H9 (cell line): ENCODE measurements around the gene SLC35B1. TPM values are rescaled to one million over a fixed set of nuclear protein-coding genes. Genes with fewer than 3 reads are reported as not detected.

Experiments
- DNase-seq: peaks from one replicate; pipeline ENCODE4 v3.0.0-alpha.2; 2017
- H2AFZ ChIP-seq: one replicate; pipeline ENCODE4 v1.6.1; 2013; ENCODE audit warnings: mild to moderate bottlenecking, low read length, control low read depth, moderate library complexity
- H2AK5ac ChIP-seq: 2 replicates; pipeline ENCODE4 v1.6.1; 2013; ENCODE audit warnings: low read length, control low read depth, mixed read lengths; ENCODE audit not compliant: insufficient read length
- H2BK120ac ChIP-seq: one replicate; pipeline ENCODE4 v1.6.1; 2013; ENCODE audit warnings: low read depth, mild to moderate bottlenecking, low read length, control low read depth, inconsistent platforms; ENCODE audit not compliant: poor library complexity, severe bottlenecking
- H2BK12ac ChIP-seq: 2 replicates; pipeline ENCODE4 v1.6.1; 2013; ENCODE audit warnings: low read length, control low read depth, mixed read lengths, low read depth; ENCODE audit not compliant: insufficient read length
- H2BK15ac ChIP-seq: 2 replicates; pipeline ENCODE4 v1.6.1; 2013; ENCODE audit warnings: low read depth, low read length, control low read depth
- H2BK20ac ChIP-seq: one replicate; pipeline ENCODE4 v1.6.1; 2013; ENCODE audit warnings: low read depth, mild to moderate bottlenecking, low read length, control low read depth, inconsistent platforms; ENCODE audit not compliant: poor library complexity, severe bottlenecking
- H2BK5ac ChIP-seq: 2 replicates; pipeline ENCODE4 v1.6.1; 2013; ENCODE audit warnings: low read length, control low read depth, mixed read lengths; ENCODE audit not compliant: insufficient read length
- H3K14ac ChIP-seq: 2 replicates; pipeline ENCODE4 v1.6.1; 2013; ENCODE audit warnings: low read length, control low read depth; ENCODE audit not compliant: insufficient read depth
- H3K18ac ChIP-seq: 2 replicates; pipeline ENCODE4 v1.6.1; 2013; ENCODE audit warnings: low read depth, mild to moderate bottlenecking, mixed read lengths, low read length, control low read depth; ENCODE audit not compliant: insufficient read length
- H3K23ac ChIP-seq: 2 replicates; pipeline ENCODE4 v1.6.1; 2013; ENCODE audit warnings: low read length, control low read depth, mixed read lengths, low read depth; ENCODE audit not compliant: insufficient read length
- H3K23me2 ChIP-seq: 2 replicates; pipeline ENCODE4 v1.6.1; 2013; ENCODE audit warnings: low read depth, mild to moderate bottlenecking, mixed read lengths, low read length, control low read depth; ENCODE audit not compliant: insufficient read length, poor library complexity, severe bottlenecking
- H3K27ac ChIP-seq: 2 replicates; pipeline ENCODE4 v1.5.1; 2013; ENCODE audit warnings: low read length, control low read depth, mixed read lengths, low read depth; ENCODE audit not compliant: insufficient read length
- H3K27me3 ChIP-seq: 2 replicates; pipeline ENCODE4 v1.6.1; 2013; ENCODE audit warnings: low read length, control low read depth, inconsistent platforms; ENCODE audit not compliant: insufficient read depth
- H3K4ac ChIP-seq: 2 replicates; pipeline ENCODE4 v1.6.1; 2013; ENCODE audit warnings: low read depth, mild to moderate bottlenecking, control low read depth, inconsistent platforms, low read length, moderate library complexity
- H3K4me1 ChIP-seq: 2 replicates; pipeline ENCODE4 v1.6.1; 2013; ENCODE audit warnings: low read length, control low read depth, inconsistent platforms; ENCODE audit not compliant: insufficient read depth
- H3K4me2 ChIP-seq: 2 replicates; pipeline ENCODE4 v1.6.1; 2013; ENCODE audit warnings: low read length, control low read depth, mixed read lengths; ENCODE audit not compliant: insufficient read length, insufficient read depth
- H3K56ac ChIP-seq: 2 replicates; pipeline ENCODE4 v1.6.1; 2013; ENCODE audit warnings: low read depth, mild to moderate bottlenecking, mixed read lengths, low read length, control low read depth; ENCODE audit not compliant: insufficient read length
- H3K79me1 ChIP-seq: 2 replicates; pipeline ENCODE4 v1.6.1; 2013; ENCODE audit warnings: low read depth, mild to moderate bottlenecking, moderate library complexity, low read length, control low read depth, inconsistent platforms; ENCODE audit not compliant: insufficient read depth, poor library complexity, severe bottlenecking
- H3K79me2 ChIP-seq: 2 replicates; pipeline ENCODE4 v1.6.1; 2013; ENCODE audit warnings: low read length, control low read depth, inconsistent platforms; ENCODE audit not compliant: insufficient read depth
- H3K9ac ChIP-seq: 2 replicates; pipeline ENCODE4 v1.6.1; 2013; ENCODE audit warnings: low read length, control low read depth, mixed read lengths; ENCODE audit not compliant: insufficient read length; ENCODE audit errors: extremely low read depth
- H3K9me3 ChIP-seq: one replicate; pipeline ENCODE4 v1.6.1; 2013; ENCODE audit warnings: low read depth, low read length, inconsistent platforms; ENCODE audit not compliant: control insufficient read depth
- H3T11ph ChIP-seq: one replicate; pipeline ENCODE4 v1.6.1; 2013; ENCODE audit warnings: mild to moderate bottlenecking, low read length, control low read depth, inconsistent platforms
- H4K20me1 ChIP-seq: one replicate; pipeline ENCODE4 v1.6.1; 2013; ENCODE audit not compliant: control insufficient read depth, insufficient read length, insufficient read depth
- H4K5ac ChIP-seq: 2 replicates; pipeline ENCODE4 v1.6.1; 2013; ENCODE audit warnings: low read depth, mild to moderate bottlenecking, mixed read lengths, low read length, control low read depth; ENCODE audit not compliant: insufficient read length
- H4K8ac ChIP-seq: replicated peaks from 2 replicates; pipeline ENCODE4 v1.6.1; 2013; ENCODE audit warnings: low read length, control low read depth, mixed read lengths, low read depth; ENCODE audit not compliant: insufficient read length
- H4K91ac ChIP-seq: 2 replicates; pipeline ENCODE4 v1.6.1; 2013; ENCODE audit warnings: low read depth, mild to moderate bottlenecking, moderate library complexity, mixed read lengths, low read length, control low read depth; ENCODE audit not compliant: insufficient read length
- H3K27ac Mint-ChIP-seq, 3 experiments: 2 replicates in 2 of 3; 3 replicates in 1 of 3; pipeline ENCODE4 v1.8.0; 2020 to 2021; ENCODE audit warnings: mixed read lengths in 3 of 3, mild to moderate bottlenecking in 1 of 3, moderate library complexity in 1 of 3
- H3K27me3 Mint-ChIP-seq: 2 replicates; pipeline ENCODE4 v1.8.0; 2021; ENCODE audit warnings: low read depth, mild to moderate bottlenecking, moderate library complexity, mixed read lengths
- H3K36me3 Mint-ChIP-seq, 3 experiments: 2 replicates in 2 of 3; 3 replicates in 1 of 3; pipeline ENCODE4 v1.8.0; 2020 to 2021; ENCODE audit warnings: low read depth in 3 of 3, mixed read lengths in 3 of 3; ENCODE audit not compliant: insufficient read depth in 1 of 3
- H3K4me1 Mint-ChIP-seq, 2 experiments: 2 replicates each; pipeline ENCODE4 v1.8.0; 2020; ENCODE audit warnings: mixed read lengths in 2 of 2
- H3K4me3 Mint-ChIP-seq, 2 experiments: 2 replicates in 1 of 2; 3 replicates in 1 of 2; pipeline ENCODE4 v1.8.0; 2020 to 2021; ENCODE audit warnings: mild to moderate bottlenecking in 2 of 2, mixed read lengths in 2 of 2, moderate library complexity in 1 of 2
- H3K9me3 Mint-ChIP-seq, 2 experiments: 2 replicates in 1 of 2; 3 replicates in 1 of 2; pipeline ENCODE4 v1.8.0; 2020; ENCODE audit warnings: mild to moderate bottlenecking in 2 of 2, mixed read lengths in 2 of 2, moderate library complexity in 1 of 2
- WGBS: extraction: QIAGEN DNeasy Blood & Tissue Kit; methylation state at CpG from one replicate; pipeline ENCODE4 v1.1.7; 2013; ENCODE audit warnings: missing lambda C conversion rate, low lambda C conversion rate, mixed read lengths; ENCODE audit not compliant: insufficient read length; ENCODE audit errors: extremely low coverage; 5-methylcytosine and 5-hydroxymethylcytosine counted together
- total RNA-seq: library from RNA; stranded (reverse); gene quantifications from 2 replicates; pipeline ENCODE4 v1.2.1, GENCODE V29; 2021
- TF ChIP-seq, protein P1 (sequence below): fragments of 200-600 bp; sonication (generic); conservative IDR thresholded peaks from 3 replicates; pipeline ENCODE4 v1.8.0; 2021; ENCODE audit warnings: antibody characterized with exemption, mild to moderate bottlenecking

SLC35B1 gene
- total RNA-seq, 1 experiment from 2014 or later: 58.9 TPM

DNA sequence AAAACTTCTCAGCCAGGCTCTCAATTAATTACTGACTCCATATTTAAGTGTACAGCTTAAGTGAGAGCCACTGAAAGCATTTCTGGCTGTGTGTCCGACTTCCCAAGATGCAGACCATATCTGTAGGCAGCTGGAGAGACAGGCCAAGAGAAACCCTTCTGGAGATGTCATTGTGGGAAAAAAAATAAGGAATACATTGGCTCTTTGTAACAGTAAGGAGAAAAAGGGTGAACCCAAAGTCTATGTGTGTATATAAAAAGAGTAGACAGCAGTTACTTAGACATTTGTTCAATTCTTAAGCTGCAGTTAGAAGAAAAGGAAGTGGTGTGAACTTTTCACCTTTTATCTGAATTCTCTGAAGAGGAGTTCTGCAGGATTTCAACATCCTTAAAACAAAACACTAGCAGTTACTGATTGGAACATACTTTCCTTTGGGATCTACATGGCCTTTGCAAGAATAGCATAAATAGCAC, 34.4 kb upstream of the SLC35B1 start:
- no peak overlapping the region for H3K4me2 ChIP-seq
- no peaks in the 10 kb centered on the region for H3K23me2 ChIP-seq
- H3K4me1 ChIP-seq: no peaks in the 10 kb centered on the region
- no peak overlapping the region for H4K91ac ChIP-seq
- H3K27me3 Mint-ChIP-seq: no peaks in the 10 kb centered on the region
- peaks cover 3 to 4% (median 4%) of the 10 kb centered on the region in 3 experiments; a peak in 3 of 7 replicates for H3K36me3 Mint-ChIP-seq
- H3T11ph ChIP-seq: no peak overlapping the region
- H3K4ac ChIP-seq: no peak overlapping the region
- no peak overlapping the region for H2BK20ac ChIP-seq
- H3K79me2 ChIP-seq: peaks cover 2% of the 10 kb centered on the region; the same call in 1 of the 2 replicates
- no peak overlapping the region for H3K4me3 Mint-ChIP-seq
- no peak for DNase-seq
- WGBS: no CpG with 5 or more reads among the region's 1 CpG
- H3K56ac ChIP-seq: no peak overlapping the region
- TF ChIP-seq, protein P1, sequence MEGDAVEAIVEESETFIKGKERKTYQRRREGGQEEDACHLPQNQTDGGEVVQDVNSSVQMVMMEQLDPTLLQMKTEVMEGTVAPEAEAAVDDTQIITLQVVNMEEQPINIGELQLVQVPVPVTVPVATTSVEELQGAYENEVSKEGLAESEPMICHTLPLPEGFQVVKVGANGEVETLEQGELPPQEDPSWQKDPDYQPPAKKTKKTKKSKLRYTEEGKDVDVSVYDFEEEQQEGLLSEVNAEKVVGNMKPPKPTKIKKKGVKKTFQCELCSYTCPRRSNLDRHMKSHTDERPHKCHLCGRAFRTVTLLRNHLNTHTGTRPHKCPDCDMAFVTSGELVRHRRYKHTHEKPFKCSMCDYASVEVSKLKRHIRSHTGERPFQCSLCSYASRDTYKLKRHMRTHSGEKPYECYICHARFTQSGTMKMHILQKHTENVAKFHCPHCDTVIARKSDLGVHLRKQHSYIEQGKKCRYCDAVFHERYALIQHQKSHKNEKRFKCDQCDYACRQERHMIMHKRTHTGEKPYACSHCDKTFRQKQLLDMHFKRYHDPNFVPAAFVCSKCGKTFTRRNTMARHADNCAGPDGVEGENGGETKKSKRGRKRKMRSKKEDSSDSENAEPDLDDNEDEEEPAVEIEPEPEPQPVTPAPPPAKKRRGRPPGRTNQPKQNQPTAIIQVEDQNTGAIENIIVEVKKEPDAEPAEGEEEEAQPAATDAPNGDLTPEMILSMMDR: no peak
- H3K14ac ChIP-seq: no peak overlapping the region
- no peak overlapping the region for H4K8ac ChIP-seq
- no peak overlapping the region for H3K27ac ChIP-seq
- H3K27ac Mint-ChIP-seq: no peak overlapping the region
- no peak overlapping the region for H2BK120ac ChIP-seq
- no peak overlapping the region for H2BK12ac ChIP-seq
- H2AK5ac ChIP-seq: no peak overlapping the region
- no peaks in the 10 kb centered on the region for H3K9me3 ChIP-seq
- no peak overlapping the region for H2BK15ac ChIP-seq
- H3K9ac ChIP-seq: no peak overlapping the region
- no peak overlapping the region for H3K18ac ChIP-seq
- H3K4me1 Mint-ChIP-seq: peaks cover 0 to 8% of the 10 kb centered on the region in 2 experiments; a peak in 2 of 4 replicates
- no peak overlapping the region for H2BK5ac ChIP-seq
- no peaks in the 10 kb centered on the region for H3K9me3 Mint-ChIP-seq
- H3K27me3 ChIP-seq: no peaks in the 10 kb centered on the region
- H3K23ac ChIP-seq: no peak overlapping the region
- H2AFZ ChIP-seq: no peak overlapping the region
- H3K79me1 ChIP-seq: peaks cover 14% of the 10 kb centered on the region
- H4K20me1 ChIP-seq: no peaks in the 10 kb centered on the region
- no peak overlapping the region for H4K5ac ChIP-seq
